GM12874 (cell line): Measurements from ENCODE around the gene TREML2.

Experiments used
- TF ChIP-seq, protein P1 (sequence below): IDR thresholded peaks from 2 replicates; pipeline ENCODE4 v1.5.1; 2011; ENCODE audit warnings: low read depth, mild to moderate bottlenecking, control low read depth, low read length, moderate library complexity; ENCODE audit not compliant: insufficient read depth

The TREML2 gene

DNA sequence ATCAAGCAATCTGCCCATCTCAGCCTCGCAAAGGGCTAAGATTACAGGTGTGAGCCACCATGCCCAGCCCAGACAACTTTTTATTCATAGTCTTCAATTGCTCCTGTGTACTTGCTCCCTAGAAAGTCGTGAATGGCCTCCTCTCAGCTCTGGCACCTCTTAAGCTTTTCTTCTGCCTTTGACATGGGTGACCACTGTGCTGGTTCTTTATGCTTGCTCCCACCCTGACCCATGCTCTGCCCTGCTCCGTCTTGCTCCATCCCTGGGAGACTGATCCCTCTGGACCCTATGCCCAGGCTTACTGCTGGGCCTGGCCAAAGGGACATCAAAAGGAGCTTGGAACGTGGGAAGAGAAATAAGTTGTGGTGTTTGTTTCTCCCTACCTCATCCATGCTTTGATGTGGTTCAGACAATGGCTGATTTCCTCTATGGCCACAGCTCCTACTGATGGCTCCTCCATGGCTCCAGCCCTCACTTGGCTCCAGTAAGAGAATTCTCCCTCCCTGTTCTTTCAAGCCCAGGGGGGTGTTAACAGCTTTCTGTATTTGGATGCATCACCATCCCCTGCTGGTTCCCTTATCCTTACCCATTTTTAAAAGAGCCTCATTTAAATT lies 30.3 kb downstream of the TREML2 start:
- TF ChIP-seq, protein P1, sequence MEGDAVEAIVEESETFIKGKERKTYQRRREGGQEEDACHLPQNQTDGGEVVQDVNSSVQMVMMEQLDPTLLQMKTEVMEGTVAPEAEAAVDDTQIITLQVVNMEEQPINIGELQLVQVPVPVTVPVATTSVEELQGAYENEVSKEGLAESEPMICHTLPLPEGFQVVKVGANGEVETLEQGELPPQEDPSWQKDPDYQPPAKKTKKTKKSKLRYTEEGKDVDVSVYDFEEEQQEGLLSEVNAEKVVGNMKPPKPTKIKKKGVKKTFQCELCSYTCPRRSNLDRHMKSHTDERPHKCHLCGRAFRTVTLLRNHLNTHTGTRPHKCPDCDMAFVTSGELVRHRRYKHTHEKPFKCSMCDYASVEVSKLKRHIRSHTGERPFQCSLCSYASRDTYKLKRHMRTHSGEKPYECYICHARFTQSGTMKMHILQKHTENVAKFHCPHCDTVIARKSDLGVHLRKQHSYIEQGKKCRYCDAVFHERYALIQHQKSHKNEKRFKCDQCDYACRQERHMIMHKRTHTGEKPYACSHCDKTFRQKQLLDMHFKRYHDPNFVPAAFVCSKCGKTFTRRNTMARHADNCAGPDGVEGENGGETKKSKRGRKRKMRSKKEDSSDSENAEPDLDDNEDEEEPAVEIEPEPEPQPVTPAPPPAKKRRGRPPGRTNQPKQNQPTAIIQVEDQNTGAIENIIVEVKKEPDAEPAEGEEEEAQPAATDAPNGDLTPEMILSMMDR = no peak

GRCh38 chr6:41167173-41167963 lies 33.6 kb downstream of the TREML2 start:
- TF ChIP-seq, protein P1 = no peak

GRCh38 chr6:41164551-41165120 lies 36.3 kb downstream of the TREML2 start:
- TF ChIP-seq, protein P1 = no peak

DNA sequence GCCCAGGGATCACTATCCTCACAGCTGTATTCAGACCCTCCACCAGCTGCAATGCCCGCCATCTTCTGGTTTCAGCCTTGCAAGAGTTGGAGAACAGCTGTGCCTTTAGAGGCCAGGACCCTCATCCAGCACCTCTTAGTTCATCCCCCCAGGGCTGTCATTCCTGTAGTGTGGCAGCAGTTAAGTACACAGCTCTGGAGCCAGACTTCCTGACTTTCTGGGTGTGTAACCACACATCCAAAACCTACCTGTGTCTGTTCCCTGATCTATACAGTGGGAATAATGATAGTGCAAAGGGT lies 37.6 kb downstream of the TREML2 start:
- TF ChIP-seq, protein P1 = no peak

DNA sequence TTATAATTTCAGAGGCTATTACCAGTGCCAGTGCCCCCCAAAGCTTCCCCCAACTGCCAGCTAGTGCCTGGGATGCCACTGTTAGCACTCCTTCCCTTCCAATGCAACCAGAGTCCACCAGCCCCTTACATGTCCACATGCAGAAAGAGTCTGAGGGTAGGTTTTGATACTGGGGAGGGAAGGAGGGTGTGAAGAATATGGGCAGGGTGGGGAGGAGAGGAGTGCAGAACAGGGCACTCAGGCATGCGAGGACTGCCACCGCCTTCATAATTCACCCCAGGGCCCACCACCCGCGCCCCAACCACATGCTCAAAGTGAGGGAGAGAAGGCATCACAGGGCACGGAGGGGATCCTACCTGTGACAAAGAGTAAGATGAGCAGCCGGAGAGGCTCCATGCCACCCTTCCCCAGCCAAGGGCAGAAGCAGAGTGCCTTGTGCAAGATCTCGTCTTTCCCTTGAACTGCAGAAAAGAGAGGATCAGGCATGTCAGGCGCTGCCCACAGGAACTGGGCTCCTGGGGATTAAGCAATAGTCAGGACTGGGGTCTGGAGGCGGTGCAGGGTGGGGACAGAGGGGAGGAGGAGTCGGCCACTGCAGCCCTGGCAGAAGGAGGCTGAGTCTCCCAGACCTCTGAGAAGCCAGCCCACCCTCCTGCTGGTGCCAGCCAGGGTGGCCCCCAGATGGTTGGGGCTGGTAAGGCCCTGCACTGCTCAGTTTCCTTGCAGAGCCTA lies 38.1 kb downstream of the TREML2 start, which contains the start of gene TREM2:
Gene TREM2 (minus strand): TSS at position 430 of the 732 bp plus-strand sequence. CDS start 34 bp downstream, at position 396.
- TF ChIP-seq, protein P1 = no peak

GRCh38 chr6:41161851-41162552 lies 38.9 kb downstream of the TREML2 start:
- TF ChIP-seq, protein P1 = no peak
